Prostate gland (tissue), 2 donors: Measurements from ENCODE around the gene GRB10. TPM values are rescaled to one million over a fixed set of nuclear protein-coding genes. Genes with fewer than 3 reads are reported as not detected.

Source experiments
- DNase-seq: peaks from one replicate; pipeline ENCODE4 v3.0.0-alpha.2; 2019; ENCODE audit warnings: low spot score
- H3K27ac ChIP-seq, 2 donors: fragments of 200-600 bp; sonication (generic); 2 replicates each; pipeline ENCODE4 v1.5.1; 2017 to 2019
- H3K27me3 ChIP-seq: fragments of 200-600 bp; sonication (generic); replicated peaks from 2 replicates; pipeline ENCODE4 v1.5.1; 2019; ENCODE audit not compliant: insufficient read depth
- H3K36me3 ChIP-seq, 2 donors: fragments of 200-600 bp; sonication (generic); 1 replicate in 1 of 2; 2 replicates in 1 of 2; pipeline versions ENCODE4 v1.5.1 to v1.8.1; 2017 to 2019
- H3K4me1 ChIP-seq: fragments of 200-600 bp; sonication (generic); replicated peaks from 2 replicates; pipeline ENCODE4 v1.5.1; 2019
- H3K4me3 ChIP-seq, 2 donors: fragments of 200-600 bp; sonication (generic); 2 replicates each; pipeline ENCODE4 v1.5.1; 2017 to 2019
- H3K9me3 ChIP-seq: fragments of 200-600 bp; sonication (generic); 2 replicates; pipeline ENCODE4 v1.5.1; 2017
- CTCF ChIP-seq, 4 experiments: fragments of 200-600 bp in 2 of 4; fragments of 450-650 bp in 2 of 4; sonication (generic) in 2 of 4; IDR thresholded peaks; 1 replicate in 3 of 4; 2 replicates in 1 of 4; pipeline ENCODE4 v1.5.1; 2016 to 2019; ENCODE audit warnings: antibody characterized with exemption in 4 of 4, mild to moderate bottlenecking in 2 of 4, moderate library complexity in 2 of 4
- POLR2A ChIP-seq: fragments of 450-650 bp; IDR thresholded peaks from one replicate; pipeline ENCODE4 v1.6.1; 2016; ENCODE audit warnings: antibody characterized with exemption, mild to moderate bottlenecking
- POLR2AphosphoS5 ChIP-seq: sonication (generic); formaldehyde crosslinking; IDR thresholded peaks from one replicate; pipeline ENCODE4 v1.6.1; 2017; ENCODE audit warnings: antibody characterized with exemption
- WGBS: methylation state at CpG from one replicate; pipeline ENCODE4 v1.1.5; 2018; 5-methylcytosine and 5-hydroxymethylcytosine counted together
- intact Hi-C: fragments of 100-400 bp; cut with DNase I; formaldehyde crosslinking; loops from one replicate; pipeline ENCODE4 v1.14.2; 2022
- total RNA-seq, 2 donors: library from RNA; depleted of rRNA; stranded (reverse); fragments of >200 nt; gene quantifications; one replicate each; pipeline ENCODE4 v1.1.0, GENCODE V29; 2016

Gene GRB10
- total RNA-seq, 2 donors from 2014 or later, result 54.3 to 63.1 TPM

- TF ChIP-seq POLR2A (no peak), CTCF (IDR thresholded peaks at IDR 0.05) (no peak), POLR2AphosphoS5 (no peak)
- intact Hi-C loops, result no loop called here
- Histone ChIP-seq H3K27me3 (no peaks in the 10 kb centered on the region), H3K4me3 (no peak overlapping the region), H3K4me1 (no peaks in the 10 kb centered on the region), H3K36me3 (no peaks in the 10 kb centered on the region), H3K27ac (peak overlapping the region in 1 of 2 donors; percentile 9), H3K9me3 (no peaks in the 10 kb centered on the region)
- 28% methylated on average over 11 of the region's 11 CpGs for WGBS
- no peak for DNase-seq
These were observed 38.8 kb upstream of the GRB10 start for GRCh38 chr7:50821457-50822008.

GRCh38 chr7:50818324-50818723 lies 35.6 kb upstream of the GRB10 start:
- no peaks in the 10 kb centered on the region for H3K27me3 ChIP-seq
- WGBS, result 63% methylated on average over 6 of the region's 6 CpGs
- no peak for TF ChIP-seq CTCF (IDR thresholded peaks at IDR 0.05)
- no peak for TF ChIP-seq POLR2A
- no peak for TF ChIP-seq POLR2AphosphoS5
- H3K36me3 ChIP-seq, result no peaks in the 10 kb centered on the region
- H3K4me3 ChIP-seq, result no peak overlapping the region
- DNase-seq, result peak; percentile 27
- H3K4me1 ChIP-seq, result no peaks in the 10 kb centered on the region
- H3K9me3 ChIP-seq, result no peaks in the 10 kb centered on the region
- intact Hi-C loops, result no loop called here
- H3K27ac ChIP-seq, result no peak overlapping the region

GRCh38 chr7:50817561-50817960 lies 34.9 kb upstream of the GRB10 start:
- TF ChIP-seq POLR2A, result no peak
- TF ChIP-seq CTCF (IDR thresholded peaks at IDR 0.05), result no peak
- TF ChIP-seq POLR2AphosphoS5, result no peak
- no peak overlapping the region for H3K4me3 ChIP-seq
- 58% methylated on average over 1 of the region's 1 CpG for WGBS
- intact Hi-C loops, result no loop called here
- H3K27me3 ChIP-seq, result no peaks in the 10 kb centered on the region
- H3K4me1 ChIP-seq, result no peaks in the 10 kb centered on the region
- H3K36me3 ChIP-seq, result no peaks in the 10 kb centered on the region
- H3K9me3 ChIP-seq, result no peaks in the 10 kb centered on the region
- DNase-seq, result no peak
- no peak overlapping the region for H3K27ac ChIP-seq

GRCh38 chr7:50815138-50815537 lies 32.4 kb upstream of the GRB10 start:
- Histone ChIP-seq H3K9me3 (no peaks in the 10 kb centered on the region), H3K27ac (no peak overlapping the region), H3K4me3 (no peak overlapping the region), H3K27me3 (no peaks in the 10 kb centered on the region), H3K4me1 (no peaks in the 10 kb centered on the region), H3K36me3 (no peaks in the 10 kb centered on the region)
- no peak for DNase-seq
- intact Hi-C loops, result no loop called here
- 90% methylated on average over 3 of the region's 3 CpGs for WGBS
- no peak for TF ChIP-seq POLR2A
- no peak for TF ChIP-seq CTCF (IDR thresholded peaks at IDR 0.05)
- TF ChIP-seq POLR2AphosphoS5, result no peak

GRCh38 chr7:50814166-50814565 lies 31.5 kb upstream of the GRB10 start:
- no peak overlapping the region for H3K27ac ChIP-seq
- TF ChIP-seq POLR2A, result no peak
- no peak for TF ChIP-seq CTCF (IDR thresholded peaks at IDR 0.05)
- TF ChIP-seq POLR2AphosphoS5, result no peak
- DNase-seq, result no peak
- intact Hi-C loops, result no loop called here
- no peak overlapping the region for H3K4me3 ChIP-seq
- H3K27me3 ChIP-seq, result no peaks in the 10 kb centered on the region
- H3K9me3 ChIP-seq, result no peaks in the 10 kb centered on the region
- H3K4me1 ChIP-seq, result no peaks in the 10 kb centered on the region
- WGBS, result 71% methylated on average over 3 of the region's 3 CpGs
- no peaks in the 10 kb centered on the region for H3K36me3 ChIP-seq
